Activated naive CD8-positive, alpha-beta T cell treated with anti-CD3 and anti-CD28 coated beads, Interleukin-2, amount 50 U/mL, for 24 hours (primary cell): ENCODE data around the gene PCDHGA1.
"Not testable (repeated sequence)": the region's sequence is repeated elsewhere in the genome, so short reads cannot be mapped to it uniquely, and the experiment has no call there.

ENCODE experiments used
- ATAC-seq: fragments of 150-1000 bp; cut with Tn5 transposase; one replicate; pipeline ENCODE4 v1.10.0; 2021
- DNase-seq: peaks from one replicate; pipeline ENCODE4 v3.0.0; 2021
- H3K27ac Mint-ChIP-seq: one replicate; pipeline ENCODE4 v1.8.0; 2021; ENCODE audit warnings: mild to moderate bottlenecking, mixed read lengths
- H3K27me3 Mint-ChIP-seq: one replicate; pipeline ENCODE4 v1.8.0; 2021; ENCODE audit warnings: mixed read lengths
- H3K36me3 Mint-ChIP-seq: one replicate; pipeline ENCODE4 v1.8.0; 2021; ENCODE audit warnings: low read depth, mixed read lengths
- H3K4me1 Mint-ChIP-seq: one replicate; pipeline ENCODE4 v1.8.0; 2021; ENCODE audit warnings: mixed read lengths
- H3K4me3 Mint-ChIP-seq: one replicate; pipeline ENCODE4 v1.8.0; 2021; ENCODE audit warnings: mild to moderate bottlenecking, moderate library complexity, mixed read lengths
- H3K9me3 Mint-ChIP-seq: one replicate; pipeline ENCODE4 v1.8.0; 2021; ENCODE audit warnings: mixed read lengths

PCDHGA1 gene

DNA sequence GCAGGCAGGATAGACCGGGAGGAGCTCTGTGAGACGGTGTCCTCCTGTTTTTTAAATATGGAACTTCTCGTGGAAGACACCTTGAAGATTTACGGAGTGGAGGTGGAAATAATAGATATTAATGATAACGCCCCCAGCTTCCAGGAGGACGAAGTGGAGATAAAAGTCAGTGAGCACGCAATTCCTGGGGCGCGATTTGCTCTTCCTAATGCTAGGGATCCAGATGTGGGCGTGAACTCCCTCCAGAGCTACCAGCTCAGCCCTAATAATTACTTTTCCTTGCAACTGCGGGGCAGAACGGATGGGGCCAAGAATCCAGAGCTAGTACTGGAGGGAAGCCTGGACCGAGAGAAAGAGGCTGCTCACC is 91.2 kb downstream of the PCDHGA1 start:
- ATAC-seq, result no peak
- peaks cover 76% of the 10 kb centered on the region for H3K27me3 Mint-ChIP-seq
- H3K4me3 Mint-ChIP-seq, result peak overlapping the region; percentile 77
- no peak for DNase-seq
- H3K4me1 Mint-ChIP-seq, result peaks cover 13% of the 10 kb centered on the region
- peaks cover 41% of the 10 kb centered on the region for H3K9me3 Mint-ChIP-seq
- H3K27ac Mint-ChIP-seq, result no peak overlapping the region
- H3K36me3 Mint-ChIP-seq, result peaks cover 37% of the 10 kb centered on the region

DNA sequence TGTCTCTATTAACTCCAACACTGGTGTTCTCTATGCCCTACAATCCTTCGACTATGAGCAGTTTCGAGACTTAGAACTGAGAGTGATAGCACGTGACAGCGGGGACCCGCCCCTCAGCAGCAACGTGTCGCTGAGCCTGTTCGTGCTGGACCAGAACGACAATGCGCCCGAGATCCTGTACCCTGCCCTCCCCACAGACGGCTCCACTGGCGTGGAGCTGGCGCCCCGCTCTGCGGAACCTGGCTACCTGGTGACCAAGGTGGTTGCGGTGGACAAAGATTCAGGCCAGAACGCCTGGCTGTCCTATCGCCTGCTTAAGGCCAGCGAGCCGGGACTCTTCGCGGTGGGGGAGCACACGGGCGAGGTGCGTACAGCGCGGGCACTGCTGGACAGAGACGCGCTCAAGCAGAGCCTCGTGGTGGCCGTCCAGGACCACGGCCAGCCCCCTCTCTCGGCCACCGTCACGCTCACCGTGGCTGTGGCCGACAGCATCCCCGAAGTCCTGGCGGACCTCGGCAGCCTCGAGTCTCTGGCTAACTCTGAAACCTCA is 92.5 kb downstream of the PCDHGA1 start:
- peaks cover 40% of the 10 kb centered on the region for H3K9me3 Mint-ChIP-seq
- H3K4me1 Mint-ChIP-seq, result peaks cover 10% of the 10 kb centered on the region
- no peak for DNase-seq
- no peak overlapping the region for H3K27ac Mint-ChIP-seq
- H3K36me3 Mint-ChIP-seq, result peaks cover 39% of the 10 kb centered on the region
- ATAC-seq, result no peak
- peaks cover 82% of the 10 kb centered on the region for H3K27me3 Mint-ChIP-seq
- no peak overlapping the region for H3K4me3 Mint-ChIP-seq

DNA sequence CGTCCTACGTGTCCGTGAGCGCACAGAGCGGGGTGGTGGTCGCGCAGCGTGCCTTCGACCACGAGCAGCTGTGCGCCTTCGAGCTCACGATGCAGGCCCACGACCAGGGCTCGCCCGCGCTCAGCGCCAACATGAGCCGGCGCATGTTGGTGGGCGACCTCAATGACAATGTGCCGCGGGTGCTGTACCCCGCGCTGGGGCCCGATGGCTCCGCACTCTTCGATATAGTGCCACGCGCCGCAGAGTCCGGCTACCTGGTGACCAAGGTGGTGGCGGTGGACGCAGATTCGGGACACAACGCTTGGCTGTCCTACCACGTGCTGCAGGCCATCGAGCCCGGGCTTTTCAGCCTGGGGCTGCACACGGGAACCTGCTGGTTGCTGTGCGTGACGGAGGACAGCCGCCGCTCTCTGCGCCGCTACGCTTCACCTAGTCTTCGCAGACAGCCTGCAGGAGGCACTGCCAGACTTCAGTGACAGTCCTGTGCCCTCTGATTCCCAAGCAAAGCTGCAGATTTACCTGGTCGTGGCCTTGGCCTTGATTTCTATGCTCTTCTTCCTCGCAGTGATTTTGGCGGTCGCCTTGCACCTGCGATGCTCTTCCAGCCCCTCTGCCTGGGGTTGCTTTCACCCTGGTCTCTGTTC is 97.6 kb downstream of the PCDHGA1 start:
- DNase-seq (no peak), ATAC-seq (no peak)
- H3K27ac Mint-ChIP-seq, result no peak overlapping the region
- peaks cover 27% of the 10 kb centered on the region for H3K9me3 Mint-ChIP-seq
- peaks cover 70% of the 10 kb centered on the region for H3K27me3 Mint-ChIP-seq
- no peak overlapping the region for H3K4me3 Mint-ChIP-seq
- peaks cover 33% of the 10 kb centered on the region for H3K36me3 Mint-ChIP-seq
- peaks cover 12% of the 10 kb centered on the region for H3K4me1 Mint-ChIP-seq

DNA sequence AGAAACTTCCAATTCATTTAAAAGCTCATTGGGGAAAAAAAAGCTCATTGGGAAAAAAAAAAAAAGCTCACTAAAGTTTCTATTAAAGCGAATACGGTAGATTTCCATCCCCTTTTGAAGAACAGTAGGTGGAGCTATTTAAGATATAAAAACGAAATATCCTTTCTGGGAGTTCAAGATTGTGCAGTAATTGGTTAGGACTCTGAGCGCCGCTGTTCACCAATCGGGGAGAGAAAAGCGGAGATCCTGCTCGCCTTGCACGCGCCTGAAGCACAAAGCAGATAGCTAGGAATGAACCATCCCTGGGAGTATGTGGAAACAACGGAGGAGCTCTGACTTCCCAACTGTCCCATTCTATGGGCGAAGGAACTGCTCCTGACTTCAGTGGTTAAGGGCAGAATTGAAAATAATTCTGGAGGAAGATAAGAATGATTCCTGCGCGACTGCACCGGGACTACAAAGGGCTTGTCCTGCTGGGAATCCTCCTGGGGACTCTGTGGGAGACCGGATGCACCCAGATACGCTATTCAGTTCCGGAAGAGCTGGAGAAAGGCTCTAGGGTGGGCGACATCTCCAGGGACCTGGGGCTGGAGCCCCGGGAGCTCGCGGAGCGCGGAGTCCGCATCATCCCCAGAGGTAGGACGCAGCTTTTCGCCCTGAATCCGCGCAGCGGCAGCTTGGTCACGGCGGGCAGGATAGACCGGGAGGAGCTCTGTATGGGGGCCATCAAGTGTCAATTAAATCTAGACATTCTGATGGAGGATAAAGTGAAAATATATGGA is 100.2 kb downstream of the PCDHGA1 start, which contains the start of gene PCDHGA12:
PCDHGA12 (plus strand) TSS at position 176 of the 782 bp plus-strand sequence; CDS start at position 429, 253 bp downstream.
- H3K36me3 Mint-ChIP-seq, result peaks cover 31% of the 10 kb centered on the region
- H3K9me3 Mint-ChIP-seq, result peaks cover 29% of the 10 kb centered on the region
- H3K4me3 Mint-ChIP-seq, result peak within 1 kb of the TSS; percentile 59
- peaks cover 13% of the 10 kb centered on the region for H3K4me1 Mint-ChIP-seq
- peaks cover 71% of the 10 kb centered on the region for H3K27me3 Mint-ChIP-seq
- no peak for ATAC-seq
- DNase-seq, result no peak
- H3K27ac Mint-ChIP-seq, result no peak within 1 kb of the TSS

- Mint-ChIP-seq H3K36me3 (peaks cover 31% of the 10 kb centered on the region), H3K27ac (no peak overlapping the region), H3K4me3 (peak overlapping the region; percentile 59), H3K4me1 (peaks cover 13% of the 10 kb centered on the region), H3K9me3 (peaks cover 29% of the 10 kb centered on the region), H3K27me3 (peaks cover 68% of the 10 kb centered on the region)
- ATAC-seq (no peak), DNase-seq (no peak)
Measured at GRCh38 chr5:141431286-141431685, 101.0 kb downstream of the PCDHGA1 start.

GRCh38 chr5:141432308-141432707 is 102.0 kb downstream of the PCDHGA1 start:
- not testable (repeated sequence) for H3K27ac Mint-ChIP-seq, ATAC-seq, DNase-seq, H3K4me3 Mint-ChIP-seq
- Mint-ChIP-seq H3K36me3 (peaks cover 28% of the 10 kb centered on the region), H3K27me3 (peaks cover 66% of the 10 kb centered on the region), H3K9me3 (peaks cover 29% of the 10 kb centered on the region), H3K4me1 (peaks cover 13% of the 10 kb centered on the region)

DNA sequence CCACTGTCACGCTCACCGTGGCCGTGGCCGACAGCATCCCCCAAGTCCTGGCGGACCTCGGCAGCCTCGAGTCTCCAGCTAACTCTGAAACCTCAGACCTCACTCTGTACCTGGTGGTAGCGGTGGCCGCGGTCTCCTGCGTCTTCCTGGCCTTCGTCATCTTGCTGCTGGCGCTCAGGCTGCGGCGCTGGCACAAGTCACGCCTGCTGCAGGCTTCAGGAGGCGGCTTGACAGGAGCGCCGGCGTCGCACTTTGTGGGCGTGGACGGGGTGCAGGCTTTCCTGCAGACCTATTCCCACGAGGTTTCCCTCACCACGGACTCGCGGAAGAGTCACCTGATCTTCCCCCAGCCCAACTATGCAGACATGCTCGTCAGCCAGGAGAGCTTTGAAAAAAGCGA is 102.4 kb downstream of the PCDHGA1 start:
- not testable (repeated sequence) for DNase-seq, H3K27ac Mint-ChIP-seq, H3K4me3 Mint-ChIP-seq, ATAC-seq
- peaks cover 28% of the 10 kb centered on the region for H3K36me3 Mint-ChIP-seq
- H3K27me3 Mint-ChIP-seq, result peaks cover 63% of the 10 kb centered on the region
- peaks cover 13% of the 10 kb centered on the region for H3K4me1 Mint-ChIP-seq
- H3K9me3 Mint-ChIP-seq, result peaks cover 29% of the 10 kb centered on the region

DNA sequence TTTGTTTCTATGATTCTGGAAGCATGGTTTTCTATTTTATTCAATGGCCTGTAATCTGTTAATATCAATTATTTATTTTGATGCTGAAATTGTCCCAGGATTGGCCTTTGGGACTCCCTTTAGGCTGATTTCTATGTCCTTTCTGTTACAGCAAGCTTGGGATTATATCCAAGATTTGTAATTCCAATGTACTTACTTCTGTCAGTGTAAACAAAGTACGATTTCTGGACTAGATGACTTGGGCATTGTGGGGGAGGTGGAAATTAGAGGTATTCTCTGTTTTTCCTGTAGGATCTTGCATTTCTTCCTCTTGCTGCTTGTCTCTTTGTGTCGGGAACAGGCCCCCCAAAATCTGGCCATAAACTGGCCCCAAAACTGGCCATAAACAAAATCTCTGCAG is 103.7 kb downstream of the PCDHGA1 start:
- Mint-ChIP-seq H3K27me3 (peaks cover 57% of the 10 kb centered on the region), H3K36me3 (peaks cover 23% of the 10 kb centered on the region)

GRCh38 chr5:141437221-141437620 is 106.9 kb downstream of the PCDHGA1 start:
- Mint-ChIP-seq H3K27me3 (peaks cover 38% of the 10 kb centered on the region), H3K27ac (no peak overlapping the region), H3K4me1 (peaks cover 1% of the 10 kb centered on the region), H3K36me3 (peaks cover 2% of the 10 kb centered on the region), H3K9me3 (peaks cover 15% of the 10 kb centered on the region), H3K4me3 (no peak overlapping the region)
- ATAC-seq, result no peak
- no peak for DNase-seq

More for the DNA sequence above, 103.7 kb downstream of the PCDHGA1 start:
- Mint-ChIP-seq H3K9me3 (peaks cover 24% of the 10 kb centered on the region), H3K4me1 (peaks cover 13% of the 10 kb centered on the region), H3K27ac (no peak overlapping the region), H3K4me3 (no peak overlapping the region)
- DNase-seq (no peak), ATAC-seq (no peak)

- no peak for DNase-seq
- ATAC-seq, result no peak
- Mint-ChIP-seq H3K36me3 (no peaks in the 10 kb centered on the region), H3K27ac (no peak overlapping the region), H3K4me3 (no peak overlapping the region), H3K4me1 (no peaks in the 10 kb centered on the region), H3K27me3 (peaks cover 23% of the 10 kb centered on the region), H3K9me3 (peaks cover 4% of the 10 kb centered on the region)
Measured at GRCh38 chr5:141439411-141440141, 109.3 kb downstream of the PCDHGA1 start.

DNA sequence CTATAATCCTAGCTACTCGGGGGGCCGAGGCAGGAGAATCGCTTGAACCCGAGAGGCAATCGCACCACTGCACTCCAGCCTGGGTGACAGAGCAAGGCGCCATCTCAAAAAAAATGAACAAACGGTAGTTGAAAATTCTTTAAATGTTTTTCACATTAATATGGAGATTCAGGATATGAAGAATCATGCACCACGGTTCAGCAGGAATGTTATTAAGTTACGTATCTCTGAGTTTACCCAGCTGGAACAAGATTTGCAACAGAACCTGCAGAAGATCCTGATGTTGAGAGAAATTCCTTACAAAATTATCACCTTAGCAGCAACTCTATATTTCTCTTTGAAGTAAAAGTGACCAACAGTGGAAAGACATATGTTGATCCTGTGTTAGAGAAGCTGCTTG is 110.0 kb downstream of the PCDHGA1 start:
- H3K9me3 Mint-ChIP-seq, result peaks cover 4% of the 10 kb centered on the region
- peaks cover 25% of the 10 kb centered on the region for H3K27me3 Mint-ChIP-seq
- H3K27ac Mint-ChIP-seq, result no peak overlapping the region
- no peaks in the 10 kb centered on the region for H3K4me1 Mint-ChIP-seq
- no peak overlapping the region for H3K4me3 Mint-ChIP-seq
- no peak for DNase-seq
- H3K36me3 Mint-ChIP-seq, result no peaks in the 10 kb centered on the region
- ATAC-seq, result no peak

- ATAC-seq, result no peak
Measured at GRCh38 chr5:141441571-141442170, 111.4 kb downstream of the PCDHGA1 start.

GRCh38 chr5:141465351-141465750 is 135.0 kb downstream of the PCDHGA1 start:
- Mint-ChIP-seq H3K9me3 (no peaks in the 10 kb centered on the region), H3K4me1 (no peaks in the 10 kb centered on the region), H3K36me3 (no peaks in the 10 kb centered on the region), H3K27ac (no peak overlapping the region), H3K27me3 (peaks cover 22% of the 10 kb centered on the region), H3K4me3 (no peak overlapping the region)
- ATAC-seq, result no peak
- DNase-seq, result no peak

More at GRCh38 chr5:141441571-141442170, 111.4 kb downstream of the PCDHGA1 start:
- peaks cover 25% of the 10 kb centered on the region for H3K27me3 Mint-ChIP-seq
- no peak overlapping the region for H3K4me3 Mint-ChIP-seq
- no peaks in the 10 kb centered on the region for H3K4me1 Mint-ChIP-seq
- peaks cover 4% of the 10 kb centered on the region for H3K9me3 Mint-ChIP-seq
- DNase-seq, result no peak
- no peaks in the 10 kb centered on the region for H3K36me3 Mint-ChIP-seq
- no peak overlapping the region for H3K27ac Mint-ChIP-seq

GRCh38 chr5:141475625-141476131 is 145.4 kb downstream of the PCDHGA1 start, which contains the start of gene PCDHGC3:
TSS of gene PCDHGC3 (plus strand) at chr5:141475966. CDS start at chr5:141476117, 151 bp downstream.
- peak; percentile 96 for ATAC-seq

More at GRCh38 chr5:141475625-141476131, 145.4 kb downstream of the PCDHGA1 start, which contains the start of gene PCDHGC3:
- Mint-ChIP-seq H3K36me3 (peaks cover 1% of the 10 kb centered on the region), H3K9me3 (no peaks in the 10 kb centered on the region), H3K4me3 (peak within 1 kb of the TSS; percentile 84), H3K27me3 (peaks cover 52% of the 10 kb centered on the region), H3K27ac (no peak within 1 kb of the TSS), H3K4me1 (peaks cover 28% of the 10 kb centered on the region)
- DNase-seq, result peak; percentile 63
